PC-3 (cell line): Measurements from ENCODE around the gene VWC2.

Experiments
- EZH2 ChIP-seq: fragments of 300-600 bp; sonication (generic); IDR thresholded peaks from one replicate; pipeline ENCODE4 v1.6.1; 2017; ENCODE audit warnings: antibody characterized with exemption, mild to moderate bottlenecking, low read length; ENCODE audit not compliant: unreplicated experiment
- EZH2phosphoT487 ChIP-seq: fragments of 300-600 bp; sonication (generic); IDR thresholded peaks from 2 replicates; pipeline ENCODE4 v1.6.1; 2018; ENCODE audit warnings: mild to moderate bottlenecking, antibody characterized with exemption, low read length, borderline replicate concordance
- TF ChIP-seq, protein P1 (sequence below): fragments of 300-600 bp; sonication (generic); conservative IDR thresholded peaks from 2 replicates; pipeline ENCODE4 v1.5.1; 2017; ENCODE audit warnings: antibody characterized with exemption, low read depth, mild to moderate bottlenecking, low read length

DNA sequence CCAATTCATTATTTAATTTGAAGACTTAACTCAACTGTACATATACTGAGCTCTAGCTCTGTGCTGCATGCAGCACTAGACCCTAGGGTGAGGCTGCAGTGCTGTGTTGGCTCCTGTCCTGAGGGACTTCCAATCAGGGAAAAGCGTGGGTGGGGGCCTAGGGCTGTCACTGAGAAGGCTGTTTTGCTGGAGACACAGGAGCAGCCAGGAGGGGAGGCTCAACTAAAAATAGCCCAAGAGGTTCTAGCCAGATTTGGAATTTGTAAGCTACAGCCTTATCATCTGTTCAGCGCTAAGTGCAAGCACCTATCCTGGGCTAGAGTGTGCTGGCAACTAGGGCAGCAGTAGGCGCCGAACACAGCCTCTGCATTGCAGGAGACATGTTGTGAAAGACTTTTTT is 121.1 kb downstream of the VWC2 start:
- TF ChIP-seq, protein P1, sequence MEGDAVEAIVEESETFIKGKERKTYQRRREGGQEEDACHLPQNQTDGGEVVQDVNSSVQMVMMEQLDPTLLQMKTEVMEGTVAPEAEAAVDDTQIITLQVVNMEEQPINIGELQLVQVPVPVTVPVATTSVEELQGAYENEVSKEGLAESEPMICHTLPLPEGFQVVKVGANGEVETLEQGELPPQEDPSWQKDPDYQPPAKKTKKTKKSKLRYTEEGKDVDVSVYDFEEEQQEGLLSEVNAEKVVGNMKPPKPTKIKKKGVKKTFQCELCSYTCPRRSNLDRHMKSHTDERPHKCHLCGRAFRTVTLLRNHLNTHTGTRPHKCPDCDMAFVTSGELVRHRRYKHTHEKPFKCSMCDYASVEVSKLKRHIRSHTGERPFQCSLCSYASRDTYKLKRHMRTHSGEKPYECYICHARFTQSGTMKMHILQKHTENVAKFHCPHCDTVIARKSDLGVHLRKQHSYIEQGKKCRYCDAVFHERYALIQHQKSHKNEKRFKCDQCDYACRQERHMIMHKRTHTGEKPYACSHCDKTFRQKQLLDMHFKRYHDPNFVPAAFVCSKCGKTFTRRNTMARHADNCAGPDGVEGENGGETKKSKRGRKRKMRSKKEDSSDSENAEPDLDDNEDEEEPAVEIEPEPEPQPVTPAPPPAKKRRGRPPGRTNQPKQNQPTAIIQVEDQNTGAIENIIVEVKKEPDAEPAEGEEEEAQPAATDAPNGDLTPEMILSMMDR, result no peak
- TF ChIP-seq EZH2phosphoT487 (no peak), EZH2 (no peak)
